ENCODE measurements around the gene ABHD16A. TPM values are rescaled to one million over a fixed set of nuclear protein-coding genes. Genes with fewer than 3 reads are reported as not detected.

The ABHD16A gene
- total RNA-seq, 4 donors from 2014 or later: 41.8 to 62.8 (median 57.4) TPM

DNA sequence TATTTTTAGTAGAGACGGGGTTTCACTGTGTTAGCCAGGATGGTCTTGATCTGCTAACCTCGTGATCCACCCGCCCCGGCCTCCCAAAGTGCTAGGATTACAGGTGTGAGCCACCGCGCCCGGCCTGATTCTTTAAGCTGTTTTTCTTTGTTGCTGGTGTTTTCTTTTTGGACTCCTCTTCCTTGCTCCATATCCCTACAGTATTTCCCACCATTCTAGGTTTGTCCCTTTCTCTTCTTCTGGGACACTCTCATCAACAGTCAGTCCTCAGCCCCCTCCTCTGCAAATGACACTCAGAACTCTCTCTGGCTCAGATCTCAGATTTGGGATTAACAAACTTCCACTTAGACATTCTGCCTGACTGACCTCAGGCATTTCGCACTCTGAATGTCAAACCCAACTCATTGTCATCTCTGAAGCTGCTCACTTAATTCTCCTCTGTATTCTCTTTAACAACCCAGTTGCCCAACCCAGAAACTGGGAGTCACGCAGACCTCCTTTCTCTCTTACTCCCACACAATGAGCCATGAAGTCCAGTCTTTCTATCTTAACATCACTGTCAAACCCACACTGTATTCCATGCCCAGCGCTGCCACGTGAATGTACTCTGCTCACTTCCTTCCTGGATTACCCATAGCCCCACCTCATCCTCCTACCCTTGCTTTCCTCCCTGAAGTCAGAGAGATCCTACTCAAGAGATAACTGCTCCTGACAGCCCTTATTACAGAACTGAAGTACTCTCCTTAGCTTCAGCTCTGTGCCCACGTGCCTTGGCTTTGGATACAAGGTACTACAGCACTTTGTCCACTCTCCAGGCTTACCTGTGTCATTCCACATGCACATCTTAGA lies 22.6 kb upstream of the ABHD16A start:
- no peak for TF ChIP-seq CTCF (IDR thresholded peaks at IDR 0.05)
- no peak for DNase-seq (ENCODE audit: low spot score)
- ATAC-seq (ENCODE audit: low FRiP score): peak; percentile 47

DNA sequence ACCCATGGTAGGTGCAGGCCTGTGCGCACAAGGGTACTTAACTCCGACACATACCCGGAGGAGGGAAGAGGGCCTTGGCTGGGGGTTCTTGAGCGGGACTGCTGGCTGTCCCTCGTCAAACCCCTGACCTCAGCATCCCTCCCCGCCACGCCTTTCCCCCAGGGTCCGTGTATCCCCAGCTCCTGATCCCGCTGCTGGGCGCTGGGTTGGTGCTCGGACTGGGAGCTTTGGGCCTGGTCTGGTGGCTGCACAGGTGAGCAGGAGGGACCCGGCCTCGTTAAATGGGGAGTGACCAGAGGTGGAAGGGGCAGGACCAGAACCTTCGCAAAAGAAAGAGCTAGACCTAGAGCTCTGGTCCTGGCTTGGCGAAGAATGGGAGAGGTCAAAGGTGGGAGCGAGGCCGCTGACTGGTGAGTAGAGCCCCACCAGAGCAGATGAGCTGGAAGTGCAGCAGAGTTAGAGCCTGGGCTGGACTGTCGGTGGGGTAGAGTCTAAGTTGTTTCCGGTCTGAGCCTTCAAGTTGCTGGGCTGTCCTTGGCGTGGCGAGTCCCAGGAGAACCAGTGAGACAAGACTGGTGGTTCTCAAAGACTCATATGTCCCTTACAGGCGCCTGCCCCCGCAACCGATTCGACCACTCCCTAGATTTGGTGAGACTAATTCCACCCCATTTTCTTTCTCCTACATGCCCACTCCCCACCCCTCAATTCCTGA lies 21.0 kb upstream of the ABHD16A start:
- TF ChIP-seq CTCF (IDR thresholded peaks at IDR 0.05): no peak
- DNase-seq (ENCODE audit: low spot score) (no peak), ATAC-seq (ENCODE audit: low FRiP score) (no peak)

- no peak for ATAC-seq (ENCODE audit: low FRiP score)
- TF ChIP-seq CTCF (IDR thresholded peaks at IDR 0.05): no peak
- DNase-seq (ENCODE audit: low spot score): no peak
Measured at GRCh38 chr6:31723245-31723979, 20.3 kb upstream of the ABHD16A start, which contains the start of gene MPIG6B. Gene MPIG6B (plus strand): TSS chr6:31723373. CDS start chr6:31723384, 11 bp downstream.

GRCh38 chr6:31722173-31722572 lies 19.0 kb upstream of the ABHD16A start:
- no peak for DNase-seq (ENCODE audit: low spot score)
- TF ChIP-seq CTCF (IDR thresholded peaks at IDR 0.05): no peak
- no peak for ATAC-seq (ENCODE audit: low FRiP score)

DNA sequence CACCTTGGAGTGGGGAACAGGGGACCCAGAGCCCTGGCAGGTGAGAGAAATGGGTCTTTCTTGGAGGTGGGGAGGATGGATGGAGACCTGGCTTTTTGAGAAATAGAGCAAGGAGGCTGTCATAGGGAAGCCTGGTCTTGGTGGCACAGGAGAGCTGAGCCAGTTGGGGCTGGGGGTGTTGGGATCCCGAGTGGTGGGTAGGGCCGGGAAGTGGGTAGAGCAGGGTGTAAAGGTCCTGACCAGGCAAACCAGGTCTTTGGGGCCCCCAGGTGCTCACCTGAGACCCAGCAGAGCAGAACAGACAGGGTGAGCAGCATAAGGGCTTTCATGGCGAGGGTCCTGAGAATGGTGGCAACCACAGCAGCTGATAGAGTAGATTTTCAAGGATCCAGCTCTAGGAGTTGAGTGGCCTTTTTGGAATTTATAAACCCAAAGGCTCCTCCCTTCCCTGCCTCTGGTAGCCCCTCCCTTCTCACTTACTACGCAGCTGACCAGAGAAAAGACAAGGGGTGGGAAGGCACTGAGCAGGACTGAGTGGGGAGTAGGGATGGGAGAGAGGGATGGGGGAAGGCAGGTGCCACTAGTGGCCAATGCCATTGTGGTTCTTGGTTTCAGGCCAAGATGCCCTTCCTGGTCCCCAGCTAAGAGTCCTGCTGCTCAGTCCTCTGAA lies 18.4 kb upstream of the ABHD16A start, which contains the start of gene LY6G6C:
Gene LY6G6C (minus strand): TSS at position 396 of the 670 bp plus-strand sequence. CDS start 67 bp downstream, at position 329.
- DNase-seq (ENCODE audit: low spot score) (no peak), ATAC-seq (ENCODE audit: low FRiP score) (no peak)
- TF ChIP-seq CTCF (IDR thresholded peaks at IDR 0.05): no peak

DNA sequence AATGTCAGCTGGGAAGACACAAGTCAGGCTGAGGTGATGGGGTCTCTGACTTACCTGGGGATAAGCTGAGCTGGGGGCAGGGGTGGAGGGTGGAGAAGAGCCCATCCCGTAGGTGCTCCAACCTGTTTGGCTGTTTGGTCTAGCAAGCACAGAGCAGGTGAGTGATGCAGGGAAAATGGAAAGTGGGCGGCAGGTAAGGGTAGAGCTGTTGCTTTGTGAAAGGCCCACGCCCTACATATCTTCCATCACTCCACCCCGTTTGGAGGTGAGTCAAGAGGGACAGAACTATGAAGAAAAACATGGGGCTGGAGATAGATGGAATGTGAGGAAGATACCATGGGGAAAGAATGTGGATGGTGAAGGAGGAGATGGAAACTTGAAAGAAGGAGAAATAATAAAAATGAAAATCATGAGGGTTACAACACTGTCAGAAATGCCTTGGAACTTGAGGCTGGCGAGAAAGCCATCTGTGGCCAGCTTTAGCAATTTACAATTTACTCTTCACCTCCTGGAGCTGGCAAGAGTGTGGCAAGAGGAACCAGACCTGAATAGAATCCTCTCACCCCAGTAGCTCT lies 17.2 kb upstream of the ABHD16A start:
- DNase-seq (ENCODE audit: low spot score) (no peak), ATAC-seq (ENCODE audit: low FRiP score) (no peak)

More for the DNA sequence above, 17.2 kb upstream of the ABHD16A start:
- no peak for TF ChIP-seq CTCF (IDR thresholded peaks at IDR 0.05)
